ENCODE data around the gene OPN3.

Gene OPN3

DNA sequence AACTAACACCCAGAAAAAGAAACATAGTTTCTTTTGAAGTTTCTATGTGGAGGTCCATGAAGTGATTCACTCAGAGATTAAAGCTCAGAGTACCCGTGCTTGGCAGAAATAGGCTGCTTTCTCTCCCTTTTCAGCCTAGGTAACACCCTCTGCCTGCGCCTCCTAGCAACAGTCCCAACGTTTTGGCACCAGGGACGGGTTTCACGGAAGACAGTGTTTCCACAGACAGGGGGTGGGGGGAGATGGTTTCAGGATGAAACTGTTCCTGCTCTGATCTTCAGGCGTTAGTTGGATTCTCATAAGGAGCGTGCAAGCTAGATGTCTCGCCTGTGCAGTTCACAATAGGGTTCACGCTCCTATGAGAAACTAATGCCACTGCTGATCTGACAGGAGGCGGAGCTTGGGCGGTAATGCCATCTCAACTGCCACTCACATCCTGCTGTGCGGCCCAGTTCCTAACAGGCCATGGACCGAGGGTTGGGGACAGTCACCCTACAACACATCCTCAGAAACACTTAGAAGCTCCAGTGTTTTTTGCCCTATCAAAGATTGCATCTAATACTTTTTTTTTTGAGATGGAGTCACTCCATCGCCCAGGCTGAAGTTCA, 53.2 kb downstream of the OPN3 start:
- DNase-seq: no peak

DNA sequence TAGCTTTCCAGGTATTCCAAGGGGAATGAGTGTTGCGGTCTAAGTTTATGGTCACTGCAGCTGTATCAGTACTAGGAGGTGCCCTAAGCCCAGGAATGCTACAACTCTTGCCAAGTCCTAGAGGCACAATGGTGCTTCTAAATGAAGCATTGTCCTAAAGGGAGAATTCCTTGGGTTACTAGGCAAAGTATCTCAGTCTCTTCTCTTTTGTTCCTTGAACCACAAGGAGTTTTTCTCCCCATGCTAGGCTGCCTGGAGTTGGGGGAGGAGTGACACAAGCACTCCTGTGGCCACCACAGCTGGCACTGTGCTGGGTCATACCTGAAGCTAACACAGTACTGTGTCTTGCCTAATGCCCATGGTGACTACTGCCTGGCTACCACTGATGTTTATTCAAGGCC, 57.2 kb downstream of the OPN3 start:
- DNase-seq: no peak

DNA sequence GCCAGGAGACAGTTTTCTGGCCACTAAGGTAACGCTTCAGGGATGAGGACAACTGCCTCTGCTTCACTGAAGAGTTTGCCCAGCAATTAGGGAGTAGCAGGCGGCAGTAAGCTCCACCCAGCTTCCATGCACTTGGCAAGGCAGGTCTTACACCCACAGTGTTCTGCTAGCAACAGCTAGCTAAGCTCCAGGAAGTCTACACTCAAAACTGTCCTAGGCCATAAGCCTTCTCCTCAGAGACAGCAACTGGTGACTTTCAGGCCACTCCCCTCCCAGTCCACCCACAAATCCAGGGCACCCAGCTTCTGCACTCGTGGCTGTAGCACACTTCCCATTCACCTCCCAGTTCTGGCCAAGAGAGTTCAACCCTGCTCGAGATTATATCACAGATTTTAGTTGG, 60.7 kb downstream of the OPN3 start:
- no peak for DNase-seq

DNA sequence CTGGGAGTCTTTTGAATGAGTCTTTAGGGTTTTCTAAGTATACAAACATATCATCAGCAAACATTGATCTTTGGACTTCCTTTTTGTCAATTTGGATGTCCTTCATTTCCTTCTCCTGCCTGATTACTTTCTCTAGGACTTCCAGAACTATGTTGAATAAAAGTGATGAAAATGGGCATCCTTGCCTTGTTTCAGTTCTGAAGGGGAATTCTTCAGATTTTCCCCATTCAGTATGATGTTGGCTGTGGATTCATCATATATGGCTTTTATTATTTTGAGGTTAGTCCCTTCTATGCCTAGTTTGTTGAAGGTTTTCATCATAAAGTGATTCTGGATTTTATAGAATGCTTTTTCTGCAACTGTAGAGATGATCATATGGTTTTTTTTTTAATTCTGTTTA, 66.0 kb downstream of the OPN3 start:
- no peak for DNase-seq

DNA sequence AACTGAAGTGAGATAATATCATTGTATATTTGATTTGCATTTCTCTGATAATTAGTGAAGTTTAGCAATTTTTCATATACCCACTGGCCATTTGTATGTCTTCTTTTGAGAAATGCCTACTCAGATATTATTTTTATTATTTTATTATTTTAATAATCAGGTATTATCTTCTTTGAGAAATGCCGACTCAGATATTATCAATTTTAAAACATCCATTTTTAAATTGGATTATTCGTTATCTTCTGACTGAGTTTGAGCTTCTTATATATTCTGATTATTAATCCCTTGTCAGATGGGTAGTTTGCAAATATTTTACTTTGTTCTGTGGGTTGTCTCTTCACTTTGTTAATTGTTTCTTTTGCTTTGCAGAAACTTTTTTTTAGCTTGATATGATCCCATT, 70.3 kb downstream of the OPN3 start:
- DNase-seq: no peak

DNA sequence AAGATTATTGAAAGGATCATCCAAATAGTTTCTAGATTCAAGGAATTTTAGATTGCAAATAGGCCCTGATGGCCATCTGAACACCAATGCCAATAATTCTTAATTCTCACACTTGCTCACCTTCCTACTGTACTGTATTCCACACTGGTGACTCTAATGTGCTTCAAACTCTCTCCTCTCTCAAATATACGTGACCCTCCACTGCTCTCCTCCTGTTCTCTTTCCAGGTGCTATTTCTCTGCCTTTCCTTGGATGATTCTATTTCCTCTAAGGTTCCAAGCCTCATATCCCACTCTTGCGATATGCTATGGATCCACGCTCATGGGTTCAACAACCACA, 79.4 kb downstream of the OPN3 start:
- no peak for DNase-seq

DNA sequence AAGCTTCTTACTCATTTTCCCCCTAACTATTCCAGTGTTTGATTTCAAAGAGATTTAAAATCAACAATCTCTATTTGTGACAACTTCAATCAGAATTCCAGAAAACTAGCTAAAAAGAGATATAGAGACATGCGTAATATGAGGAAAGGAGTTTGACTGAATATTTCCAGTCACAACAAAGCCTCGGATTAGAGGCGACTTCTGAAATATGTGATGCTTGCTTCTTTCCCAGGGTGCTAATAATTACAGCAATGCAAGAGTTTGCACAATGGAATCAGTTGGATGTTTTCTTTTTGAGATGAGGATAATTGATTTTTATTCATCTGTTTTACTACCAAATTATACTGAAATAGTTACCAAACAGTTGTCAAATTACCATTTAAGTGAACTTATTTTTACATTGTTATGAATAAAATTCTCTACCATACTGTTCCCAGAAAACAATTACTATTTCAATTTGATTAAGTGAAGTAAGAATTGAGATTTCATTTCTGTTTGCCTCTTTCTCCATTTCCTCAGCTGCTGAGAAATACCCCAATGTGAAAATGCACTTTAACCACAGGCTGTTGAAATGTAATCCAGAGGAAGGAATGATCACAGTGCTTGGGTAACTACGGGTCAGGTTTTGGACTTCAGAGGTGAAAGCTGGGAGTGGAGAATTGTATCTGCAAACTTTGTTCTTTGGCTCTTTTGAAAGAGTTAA, 79.9 kb downstream of the OPN3 start:
- peak; percentile 9 for DNase-seq

DNA sequence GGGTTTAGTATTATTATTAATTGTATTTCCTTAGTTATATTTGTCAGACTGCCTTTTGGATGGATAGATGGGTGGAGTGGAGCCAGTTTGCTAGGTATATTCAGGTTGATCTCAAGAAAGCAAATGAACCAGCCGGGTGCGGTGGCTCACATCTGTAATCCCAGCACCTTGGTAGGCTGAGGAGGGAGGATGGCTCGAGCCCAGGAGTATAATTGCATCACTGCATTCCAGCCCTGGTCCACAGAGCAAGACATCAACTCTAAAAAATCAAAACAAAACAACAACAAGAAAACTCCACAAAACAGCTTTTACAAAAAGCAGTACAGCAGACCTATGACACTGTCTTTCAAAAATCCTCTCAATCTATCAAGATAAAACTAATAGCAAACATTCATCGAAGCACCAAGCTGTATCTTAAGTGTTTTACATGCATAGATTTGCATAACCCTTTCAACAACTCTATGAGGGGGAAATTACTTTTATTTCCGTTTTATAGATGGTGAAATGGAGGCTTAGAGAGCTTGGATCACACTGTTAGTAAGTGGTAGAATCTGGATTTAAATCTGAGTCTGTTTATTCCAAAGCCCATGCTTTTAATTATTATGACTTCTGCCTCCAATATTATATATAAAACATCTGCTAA, 82.5 kb downstream of the OPN3 start:
- no peak for DNase-seq

DNA sequence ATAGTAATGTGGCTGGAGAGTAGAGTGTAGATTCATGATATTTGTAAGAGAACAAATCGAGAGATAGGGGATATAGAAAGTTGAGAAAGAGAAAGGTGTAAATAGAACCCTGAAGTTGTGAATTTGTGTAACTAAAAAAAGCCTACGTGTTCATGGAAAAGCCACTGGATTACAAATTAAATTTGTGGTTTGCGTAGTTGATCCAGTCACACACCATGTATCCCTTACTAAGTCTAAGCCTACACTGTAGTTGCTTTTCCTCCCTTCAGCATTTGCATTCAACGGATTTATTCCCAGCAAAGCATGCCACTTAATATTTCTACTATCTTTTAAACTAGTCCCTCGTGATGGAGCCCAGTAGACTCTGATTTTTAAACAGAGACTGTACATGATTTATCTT, 83.1 kb downstream of the OPN3 start:
- no peak for DNase-seq

DNA sequence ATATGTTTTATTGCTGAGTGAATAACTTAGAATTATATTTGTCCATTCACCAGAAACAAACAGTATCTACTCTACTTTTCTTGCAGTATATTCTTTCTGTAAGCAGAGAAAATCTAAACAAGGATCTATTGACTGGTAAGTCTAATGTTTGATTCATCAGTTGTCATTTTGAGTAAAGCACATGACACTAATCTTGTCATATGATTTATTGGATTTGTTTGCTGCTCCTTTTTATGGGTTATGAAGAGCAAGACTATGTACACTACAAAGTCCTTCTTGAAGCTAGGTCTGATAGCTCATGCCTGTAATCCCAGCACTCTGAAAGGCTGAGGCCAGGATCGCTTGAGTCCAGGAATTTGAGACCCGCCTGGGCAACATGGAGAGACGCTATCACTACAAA, 84.6 kb downstream of the OPN3 start:
- DNase-seq: no peak

DNA sequence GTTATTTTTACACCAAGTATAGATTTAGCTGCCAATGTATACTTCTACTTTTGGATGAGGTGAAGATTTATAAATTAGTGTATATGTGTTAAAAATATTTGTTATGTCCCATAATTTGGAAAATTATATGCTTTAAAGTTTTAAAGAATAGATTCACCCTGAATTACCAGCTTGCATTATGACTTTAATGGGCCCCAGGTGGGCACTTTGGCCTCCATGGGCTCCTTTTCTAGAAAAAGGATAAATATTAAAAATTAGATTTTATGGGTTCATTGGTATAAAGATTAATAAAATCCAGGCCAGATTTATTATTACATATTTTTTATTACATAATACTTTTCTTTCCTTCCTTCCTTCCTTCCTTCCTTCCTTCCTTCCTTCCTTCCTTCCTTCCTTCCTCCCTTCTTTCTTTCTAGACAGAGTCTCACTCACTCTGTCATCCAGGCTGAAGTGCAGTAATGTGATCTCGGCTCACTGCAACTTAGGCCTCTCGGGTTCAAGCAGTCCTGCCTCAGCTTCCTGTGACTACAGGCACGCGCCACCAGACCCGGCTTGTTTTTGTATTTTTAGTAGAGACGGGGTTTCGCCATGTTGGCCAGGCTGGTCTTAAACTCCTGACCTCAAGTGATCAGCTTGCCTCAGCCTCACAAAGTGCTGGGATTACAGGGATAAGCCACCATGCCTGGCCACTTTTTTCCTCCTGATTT, 86.1 kb downstream of the OPN3 start:
- no peak for DNase-seq

DNA sequence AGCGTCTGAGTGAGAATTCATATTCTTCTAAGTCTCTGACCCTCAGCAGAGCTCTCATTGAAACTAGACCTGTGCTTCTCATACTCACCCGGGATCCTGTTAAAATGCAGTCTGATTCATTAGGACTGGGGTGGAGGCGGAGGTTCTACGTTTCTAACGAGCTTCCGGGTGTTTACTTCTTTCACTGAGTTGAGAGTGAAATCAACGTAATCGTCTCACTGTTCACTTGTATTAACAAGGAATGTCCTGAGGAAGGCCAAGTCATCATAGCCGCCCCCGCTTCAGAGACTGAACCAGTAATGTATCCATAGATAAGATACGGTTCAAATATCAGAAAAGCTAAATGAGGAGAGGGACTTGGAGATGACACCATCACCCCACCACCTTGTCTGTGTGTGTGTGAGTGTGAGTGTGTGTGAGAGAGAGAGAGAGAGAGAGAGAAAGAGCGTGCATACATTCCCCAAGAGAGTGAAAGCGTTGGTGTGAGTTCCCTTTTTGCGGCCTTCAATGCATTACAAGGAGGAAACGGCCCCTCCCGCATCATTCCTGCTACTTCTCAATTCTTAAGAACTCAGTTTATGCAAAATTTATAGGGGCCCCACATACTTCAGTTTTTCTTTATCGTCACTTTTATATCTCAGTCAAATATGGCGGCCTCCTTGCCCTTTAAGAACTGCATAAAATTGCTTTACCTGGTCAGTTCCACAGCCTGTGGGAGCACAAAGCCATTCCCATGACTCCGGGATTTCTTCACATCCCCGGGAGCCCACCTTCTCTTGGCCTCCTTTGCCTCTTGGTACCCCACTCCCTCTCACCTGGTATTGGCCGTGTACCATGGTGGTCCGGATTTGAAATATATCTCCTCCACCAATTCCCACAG, 88.2 kb downstream of the OPN3 start:
- peak; percentile 74 for DNase-seq

DNA sequence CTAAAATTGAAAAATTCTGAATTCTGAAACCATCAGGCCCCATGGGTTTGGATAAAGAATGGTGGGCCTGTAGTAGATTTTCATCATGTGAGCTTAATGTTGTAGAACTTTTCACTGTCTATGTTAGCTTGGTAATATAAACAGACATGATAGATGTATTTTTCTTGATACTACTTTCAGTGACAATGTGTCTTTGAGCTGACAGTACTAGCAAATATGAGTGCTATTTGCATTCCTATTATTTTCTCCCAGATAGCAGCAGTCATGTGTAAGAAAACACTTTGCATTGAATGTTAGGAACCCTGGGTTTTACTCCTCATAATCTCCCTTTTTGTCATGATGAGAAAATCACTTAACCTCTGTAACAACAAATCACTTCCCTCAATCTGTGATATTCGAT, 89.9 kb downstream of the OPN3 start:
- no peak for DNase-seq

DNA sequence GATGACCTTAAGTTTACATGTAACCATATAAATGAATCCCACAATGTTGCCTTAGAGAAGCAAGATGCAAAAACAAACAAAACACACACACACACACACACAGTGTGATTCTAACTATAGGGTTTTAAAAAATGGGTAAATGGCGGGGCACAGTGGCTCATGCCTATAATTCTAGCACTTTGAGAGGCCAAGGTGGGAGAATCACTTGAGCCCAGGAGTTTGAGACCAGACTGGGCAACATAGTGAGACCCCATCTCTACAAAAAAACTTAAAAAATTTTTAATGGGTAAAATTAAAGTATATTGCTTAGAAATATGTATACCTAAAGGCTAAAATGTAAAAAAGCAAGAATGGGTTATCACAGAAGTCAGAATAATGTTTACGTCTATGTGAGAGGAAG, 92.2 kb downstream of the OPN3 start:
- DNase-seq: no peak

Measured in hematopoietic multipotent progenitor cell treated with erythropoietin and hydrocortisone succinate and interleukin-3 and kit ligand, for 6 days (in vitro differentiated cells).